H1 (cell line): ENCODE measurements around the gene SENP3.

Experiments
- ATF3 ChIP-seq: IDR thresholded peaks from 2 replicates; pipeline ENCODE4 v1.6.1; 2011; ENCODE audit warnings: low read depth, mild to moderate bottlenecking, low read length; ENCODE audit not compliant: insufficient read depth
- EZH2 ChIP-seq: fragments of 200-600 bp; sonication (generic); IDR thresholded peaks from 2 replicates; pipeline ENCODE4 v1.7.1; 2012; ENCODE audit warnings: low read depth, mild to moderate bottlenecking, moderate library complexity, low read length, inconsistent platforms; ENCODE audit not compliant: severe bottlenecking
- HDAC2 ChIP-seq, 2 experiments: fragments of 300-600 bp in 1 of 2; sonication (generic) in 1 of 2; IDR thresholded peaks; 2 replicates each; pipeline ENCODE4 v1.6.1; 2011 to 2012; ENCODE audit warnings: low read depth in 2 of 2, low read length in 2 of 2, mild to moderate bottlenecking in 2 of 2, moderate library complexity in 2 of 2, borderline replicate concordance in 1 of 2, inconsistent platforms in 1 of 2

- TF ChIP-seq HDAC2 (IDR thresholded peaks at IDR 0.05; ENCODE audit: borderline replicate concordance in 1 of 2, low read depth in 2 of 2, low read length in 2 of 2) (peak in 1 of 2 experiments; percentile 41; a peak in 1 of 4 replicates), EZH2 (no peak), ATF3 (no peak)
These were observed 52.9 kb downstream of the SENP3 start, which contains the start of gene FXR2 for GRCh38 chr17:7614425-7615264.
